Measurements from ENCODE around the gene EI24.
"Not testable (repeated sequence)": the region's sequence is repeated elsewhere in the genome, so short reads cannot be mapped to it uniquely, and the experiment has no call there.

Gene EI24

GRCh38 chr11:125568970-125569914 is at the start of gene EI24:
EI24 (plus strand) TSS chr11:125569477; CDS start chr11:125572528, 3,051 bp downstream.
- peak; percentile 51 for TF ChIP-seq CTCF (IDR thresholded peaks at IDR 0.05; ENCODE audit: control insufficient read depth, extremely low read depth, insufficient read depth)
- peak; percentile 80 for DNase-seq (ENCODE audit: low read depth)
- peak within 1 kb of the TSS; percentile 63 for H3K4me3 ChIP-seq (ENCODE audit: low read depth, low read length)

GRCh38 chr11:125519860-125520834 is 49.1 kb upstream of the EI24 start:
- DNase-seq (ENCODE audit: low read depth) = no peak
- TF ChIP-seq CTCF (IDR thresholded peaks at IDR 0.05; ENCODE audit: control insufficient read depth, extremely low read depth, insufficient read depth) = no peak
- H3K4me3 ChIP-seq (ENCODE audit: low read depth, low read length) = no peak overlapping the region

- no peak for DNase-seq (ENCODE audit: low read depth)
- TF ChIP-seq CTCF (IDR thresholded peaks at IDR 0.05; ENCODE audit: control insufficient read depth, extremely low read depth, insufficient read depth) = no peak
- no peak overlapping the region for H3K4me3 ChIP-seq (ENCODE audit: low read depth, low read length)
Observed at GRCh38 chr11:125525303-125525702, 44.0 kb upstream of the EI24 start.

GRCh38 chr11:125532668-125533067 is 36.6 kb upstream of the EI24 start:
- H3K4me3 ChIP-seq (ENCODE audit: low read depth, low read length) = no peak overlapping the region
- no peak for TF ChIP-seq CTCF (IDR thresholded peaks at IDR 0.05; ENCODE audit: control insufficient read depth, extremely low read depth, insufficient read depth)
- no peak for DNase-seq (ENCODE audit: low read depth)

GRCh38 chr11:125535585-125535984 is 33.7 kb upstream of the EI24 start:
- no peak overlapping the region for H3K4me3 ChIP-seq (ENCODE audit: low read depth, low read length)
- DNase-seq (ENCODE audit: low read depth) = no peak
- TF ChIP-seq CTCF (IDR thresholded peaks at IDR 0.05; ENCODE audit: control insufficient read depth, extremely low read depth, insufficient read depth) = no peak

- DNase-seq (ENCODE audit: low read depth) = not testable (repeated sequence)
Observed at GRCh38 chr11:125536834-125537233, 32.4 kb upstream of the EI24 start.

GRCh38 chr11:125542709-125543108 is 26.6 kb upstream of the EI24 start:
- no peak for DNase-seq (ENCODE audit: low read depth)

More at GRCh38 chr11:125536834-125537233, 32.4 kb upstream of the EI24 start:
- not testable (repeated sequence) for H3K4me3 ChIP-seq (ENCODE audit: low read depth, low read length)

More at GRCh38 chr11:125542709-125543108, 26.6 kb upstream of the EI24 start:
- TF ChIP-seq CTCF (IDR thresholded peaks at IDR 0.05; ENCODE audit: control insufficient read depth, extremely low read depth, insufficient read depth) = no peak
- no peak overlapping the region for H3K4me3 ChIP-seq (ENCODE audit: low read depth, low read length)
